ENCODE measurements around the gene CST3. TPM values are rescaled to one million over a fixed set of nuclear protein-coding genes. Genes with fewer than 3 reads are reported as not detected.

Gene CST3
- total RNA-seq, 1 experiment from 2014 or later: 181 TPM

DNA sequence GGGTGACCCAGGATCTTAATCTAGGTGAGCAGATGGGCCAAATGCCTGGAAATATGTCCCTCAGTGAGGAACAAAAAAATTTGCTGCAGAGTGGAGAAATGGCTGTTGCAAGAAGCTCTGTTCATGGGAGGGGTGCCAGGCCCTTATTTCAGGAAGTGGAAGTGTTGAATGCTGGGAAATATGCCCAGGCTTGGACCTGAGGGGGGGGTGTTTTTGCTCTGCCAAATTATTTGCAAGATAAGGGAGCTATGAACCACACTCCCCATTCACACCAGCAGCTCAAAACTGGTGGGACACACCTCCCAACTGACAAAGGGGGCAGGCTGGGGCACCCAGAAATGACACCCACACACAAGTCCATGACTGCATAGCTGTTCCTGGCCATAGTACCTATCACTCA is 42.4 kb upstream of the CST3 start:
- no peak overlapping the region for H3K27ac ChIP-seq (ENCODE audit: low read depth, low read length)
- no TSS peak for BruUV-seq (replicated peaks)
- H3K9ac ChIP-seq (ENCODE audit: low read length): no peak overlapping the region
- ChIA-PET CTCF (no interaction called here), POLR2A (no interaction called here), RAD21 (ENCODE audit: low non-redundant PET in 1 of 2, low total read pairs in 2 of 2, uncharacterized antibody in 2 of 2, unreplicated experiment in 2 of 2) (no interaction called here)
- DNase-seq (ENCODE audit: low read depth, low spot score): no peak
- no peaks in the 10 kb centered on the region for H3K79me2 ChIP-seq (ENCODE audit: insufficient read depth, low read length)
- H3K27me3 ChIP-seq (ENCODE audit: insufficient read depth, low read length): peaks cover 20% of the 10 kb centered on the region
- no peak for TF ChIP-seq SRF (IDR thresholded peaks at IDR 0.05; ENCODE audit: low read depth)
- no peak for TF ChIP-seq POLR2A (IDR thresholded peaks at IDR 0.05; ENCODE audit: borderline replicate concordance, extremely low read depth, insufficient read depth, insufficient read length)
- TF ChIP-seq RAD21 (IDR thresholded peaks at IDR 0.05; ENCODE audit: low read depth): no peak
- no peak for TF ChIP-seq EZH2 (IDR thresholded peaks at IDR 0.05)
- TF ChIP-seq CEBPB (IDR thresholded peaks at IDR 0.05; ENCODE audit: low read depth): no peak
- TF ChIP-seq EZH2phosphoT487 (IDR thresholded peaks at IDR 0.05; ENCODE audit: borderline replicate concordance): no peak
- TF ChIP-seq, protein P1, sequence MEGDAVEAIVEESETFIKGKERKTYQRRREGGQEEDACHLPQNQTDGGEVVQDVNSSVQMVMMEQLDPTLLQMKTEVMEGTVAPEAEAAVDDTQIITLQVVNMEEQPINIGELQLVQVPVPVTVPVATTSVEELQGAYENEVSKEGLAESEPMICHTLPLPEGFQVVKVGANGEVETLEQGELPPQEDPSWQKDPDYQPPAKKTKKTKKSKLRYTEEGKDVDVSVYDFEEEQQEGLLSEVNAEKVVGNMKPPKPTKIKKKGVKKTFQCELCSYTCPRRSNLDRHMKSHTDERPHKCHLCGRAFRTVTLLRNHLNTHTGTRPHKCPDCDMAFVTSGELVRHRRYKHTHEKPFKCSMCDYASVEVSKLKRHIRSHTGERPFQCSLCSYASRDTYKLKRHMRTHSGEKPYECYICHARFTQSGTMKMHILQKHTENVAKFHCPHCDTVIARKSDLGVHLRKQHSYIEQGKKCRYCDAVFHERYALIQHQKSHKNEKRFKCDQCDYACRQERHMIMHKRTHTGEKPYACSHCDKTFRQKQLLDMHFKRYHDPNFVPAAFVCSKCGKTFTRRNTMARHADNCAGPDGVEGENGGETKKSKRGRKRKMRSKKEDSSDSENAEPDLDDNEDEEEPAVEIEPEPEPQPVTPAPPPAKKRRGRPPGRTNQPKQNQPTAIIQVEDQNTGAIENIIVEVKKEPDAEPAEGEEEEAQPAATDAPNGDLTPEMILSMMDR (IDR thresholded peaks at IDR 0.05 in 2 of 3, conservative IDR thresholded peaks at IDR 0.05 in 1 of 3; ENCODE audit: borderline replicate concordance in 1 of 3, insufficient read depth in 1 of 3, low read depth in 2 of 3, low read length in 2 of 3): no peak
- no peak for TF ChIP-seq MAX (IDR thresholded peaks at IDR 0.05)
- TF ChIP-seq SP1 (IDR thresholded peaks at IDR 0.05; ENCODE audit: low read depth): no peak
- TF ChIP-seq ZFX (IDR thresholded peaks at IDR 0.05): no peak
- no peak for TF ChIP-seq YY1 (IDR thresholded peaks at IDR 0.05; ENCODE audit: extremely low read depth, insufficient replicate concordance, low read depth, low read length)
- no peak for TF ChIP-seq FOSL1 (IDR thresholded peaks at IDR 0.05; ENCODE audit: low read depth)
- TF ChIP-seq, protein P2, sequence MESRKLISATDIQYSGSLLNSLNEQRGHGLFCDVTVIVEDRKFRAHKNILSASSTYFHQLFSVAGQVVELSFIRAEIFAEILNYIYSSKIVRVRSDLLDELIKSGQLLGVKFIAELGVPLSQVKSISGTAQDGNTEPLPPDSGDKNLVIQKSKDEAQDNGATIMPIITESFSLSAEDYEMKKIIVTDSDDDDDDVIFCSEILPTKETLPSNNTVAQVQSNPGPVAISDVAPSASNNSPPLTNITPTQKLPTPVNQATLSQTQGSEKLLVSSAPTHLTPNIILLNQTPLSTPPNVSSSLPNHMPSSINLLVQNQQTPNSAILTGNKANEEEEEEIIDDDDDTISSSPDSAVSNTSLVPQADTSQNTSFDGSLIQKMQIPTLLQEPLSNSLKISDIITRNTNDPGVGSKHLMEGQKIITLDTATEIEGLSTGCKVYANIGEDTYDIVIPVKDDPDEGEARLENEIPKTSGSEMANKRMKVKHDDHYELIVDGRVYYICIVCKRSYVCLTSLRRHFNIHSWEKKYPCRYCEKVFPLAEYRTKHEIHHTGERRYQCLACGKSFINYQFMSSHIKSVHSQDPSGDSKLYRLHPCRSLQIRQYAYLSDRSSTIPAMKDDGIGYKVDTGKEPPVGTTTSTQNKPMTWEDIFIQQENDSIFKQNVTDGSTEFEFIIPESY (IDR thresholded peaks at IDR 0.05; ENCODE audit: extremely low read depth, insufficient replicate concordance, low read length): no peak
- TF ChIP-seq, protein P3, sequence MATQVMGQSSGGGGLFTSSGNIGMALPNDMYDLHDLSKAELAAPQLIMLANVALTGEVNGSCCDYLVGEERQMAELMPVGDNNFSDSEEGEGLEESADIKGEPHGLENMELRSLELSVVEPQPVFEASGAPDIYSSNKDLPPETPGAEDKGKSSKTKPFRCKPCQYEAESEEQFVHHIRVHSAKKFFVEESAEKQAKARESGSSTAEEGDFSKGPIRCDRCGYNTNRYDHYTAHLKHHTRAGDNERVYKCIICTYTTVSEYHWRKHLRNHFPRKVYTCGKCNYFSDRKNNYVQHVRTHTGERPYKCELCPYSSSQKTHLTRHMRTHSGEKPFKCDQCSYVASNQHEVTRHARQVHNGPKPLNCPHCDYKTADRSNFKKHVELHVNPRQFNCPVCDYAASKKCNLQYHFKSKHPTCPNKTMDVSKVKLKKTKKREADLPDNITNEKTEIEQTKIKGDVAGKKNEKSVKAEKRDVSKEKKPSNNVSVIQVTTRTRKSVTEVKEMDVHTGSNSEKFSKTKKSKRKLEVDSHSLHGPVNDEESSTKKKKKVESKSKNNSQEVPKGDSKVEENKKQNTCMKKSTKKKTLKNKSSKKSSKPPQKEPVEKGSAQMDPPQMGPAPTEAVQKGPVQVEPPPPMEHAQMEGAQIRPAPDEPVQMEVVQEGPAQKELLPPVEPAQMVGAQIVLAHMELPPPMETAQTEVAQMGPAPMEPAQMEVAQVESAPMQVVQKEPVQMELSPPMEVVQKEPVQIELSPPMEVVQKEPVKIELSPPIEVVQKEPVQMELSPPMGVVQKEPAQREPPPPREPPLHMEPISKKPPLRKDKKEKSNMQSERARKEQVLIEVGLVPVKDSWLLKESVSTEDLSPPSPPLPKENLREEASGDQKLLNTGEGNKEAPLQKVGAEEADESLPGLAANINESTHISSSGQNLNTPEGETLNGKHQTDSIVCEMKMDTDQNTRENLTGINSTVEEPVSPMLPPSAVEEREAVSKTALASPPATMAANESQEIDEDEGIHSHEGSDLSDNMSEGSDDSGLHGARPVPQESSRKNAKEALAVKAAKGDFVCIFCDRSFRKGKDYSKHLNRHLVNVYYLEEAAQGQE (IDR thresholded peaks at IDR 0.05; ENCODE audit: low read depth): no peak
- TF ChIP-seq SIN3A (IDR thresholded peaks at IDR 0.05; ENCODE audit: low read depth): no peak
- no peak for TF ChIP-seq ELF1 (IDR thresholded peaks at IDR 0.05; ENCODE audit: borderline replicate concordance, low read depth)
- no peak for TF ChIP-seq POLR2AphosphoS5 (IDR thresholded peaks at IDR 0.05; ENCODE audit: low read depth, low read length)
- no peak for TF ChIP-seq ATF3 (IDR thresholded peaks at IDR 0.05)
- TF ChIP-seq CBX3 (IDR thresholded peaks at IDR 0.05; ENCODE audit: low read depth): no peak
- no peak for TF ChIP-seq TCF7L2 (IDR thresholded peaks at IDR 0.05; ENCODE audit: borderline replicate concordance, extremely low read depth, insufficient read depth, insufficient read length)
- no peaks in the 10 kb centered on the region for H3K36me3 ChIP-seq (ENCODE audit: control insufficient read depth in 1 of 2, insufficient read depth in 2 of 2, low read length in 2 of 2)
- ATAC-seq: no peak
- H3K4me1 ChIP-seq (ENCODE audit: control insufficient read depth in 1 of 2, insufficient read depth in 2 of 2, low read length in 2 of 2): no peaks in the 10 kb centered on the region
- intact Hi-C loops (cut with micrococcal nuclease): no loop called here
- no peak overlapping the region for H3K4me3 ChIP-seq (replicated peaks in 1 of 2; ENCODE audit: low read depth in 1 of 2, low read length in 2 of 2)
- no peak overlapping the region for H3K4me2 ChIP-seq (ENCODE audit: low read length)
- H2AFZ ChIP-seq (ENCODE audit: low read depth, low read length, poor library complexity, severe bottlenecking): no peak overlapping the region
- no peaks in the 10 kb centered on the region for H4K20me1 ChIP-seq (ENCODE audit: insufficient read depth)
- H3K9me2 ChIP-seq (ENCODE audit: insufficient read depth): no peaks in the 10 kb centered on the region
- no peaks in the 10 kb centered on the region for H3K9me3 ChIP-seq (ENCODE audit: control insufficient read depth in 1 of 2, insufficient read depth in 1 of 2, low read depth in 1 of 2, low read length in 2 of 2)

Data from HCT116 (cell line).